Endothelial cell (in vitro differentiated cells): ENCODE results near the gene DVL1. TPM values are rescaled to one million over a fixed set of nuclear protein-coding genes. Genes with fewer than 3 reads are reported as not detected.

Source experiments
- DNase-seq: peaks from one replicate; pipeline ENCODE4 v3.0.0; 2021; ENCODE audit warnings: low spot score
- H3K27ac Mint-ChIP-seq: one replicate; pipeline ENCODE4 v1.8.0; 2021; ENCODE audit warnings: mixed read lengths, inconsistent platforms; ENCODE audit not compliant: unreplicated experiment
- H3K27me3 Mint-ChIP-seq: one replicate; pipeline ENCODE4 v1.8.0; 2021; ENCODE audit warnings: mild to moderate bottlenecking, moderate library complexity, mixed read lengths, inconsistent platforms; ENCODE audit not compliant: unreplicated experiment
- H3K36me3 Mint-ChIP-seq: one replicate; pipeline ENCODE4 v1.8.0; 2021; ENCODE audit warnings: mild to moderate bottlenecking, low read depth, mixed read lengths, inconsistent platforms; ENCODE audit not compliant: unreplicated experiment
- H3K4me1 Mint-ChIP-seq: one replicate; pipeline ENCODE4 v1.8.0; 2021; ENCODE audit warnings: mild to moderate bottlenecking, mixed read lengths, inconsistent platforms; ENCODE audit not compliant: unreplicated experiment
- H3K4me3 Mint-ChIP-seq: one replicate; pipeline ENCODE4 v1.8.0; 2021; ENCODE audit warnings: mild to moderate bottlenecking, mixed read lengths, inconsistent platforms; ENCODE audit not compliant: unreplicated experiment
- H3K9me3 Mint-ChIP-seq: one replicate; pipeline ENCODE4 v1.8.0; 2021; ENCODE audit warnings: mixed read lengths, inconsistent platforms; ENCODE audit not compliant: unreplicated experiment
- total RNA-seq: library from RNA; stranded (reverse); fragmentation: NEBNext Ultra II Directional; extraction: Animal tissue kit (Norgen Biotek cat#: 25700); gene quantifications from one replicate; pipeline ENCODE4 v1.2.1, GENCODE V29; 2021; ENCODE audit not compliant: unreplicated experiment
- TF ChIP-seq, protein P1 (sequence below): fragments of 200-600 bp; sonication (generic); IDR thresholded peaks from one replicate; pipeline ENCODE4 v1.5.0; 2021; ENCODE audit warnings: antibody characterized with exemption; ENCODE audit not compliant: unreplicated experiment

DVL1 gene
- total RNA-seq, 1 donor from 2014 or later, result 26.7 TPM

DNA sequence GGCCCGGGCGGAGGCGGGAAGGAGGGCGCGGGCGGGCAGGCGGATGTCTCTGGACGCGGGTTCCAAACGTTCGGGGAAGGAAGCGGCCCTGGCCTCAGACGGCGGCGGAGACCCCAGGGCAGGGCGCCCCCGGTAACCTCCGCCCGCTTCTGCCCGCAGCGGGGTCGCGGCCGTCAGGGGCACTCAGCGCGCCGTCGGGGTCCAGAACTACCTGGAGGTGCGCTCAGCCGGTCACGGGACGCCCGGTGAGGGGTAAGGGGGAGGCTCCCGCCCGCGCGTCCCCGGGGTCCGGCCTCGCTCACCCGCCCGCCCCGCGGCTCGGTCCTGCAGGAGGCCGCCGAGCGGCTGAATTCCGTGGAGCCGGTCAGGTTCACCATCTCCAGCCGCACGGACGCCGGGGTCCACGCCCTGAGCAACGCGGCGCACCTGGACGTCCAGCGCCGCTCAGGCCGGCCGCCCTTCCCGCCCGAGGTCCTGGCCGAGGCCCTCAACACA lies 40.4 kb downstream of the DVL1 start:
- TF ChIP-seq, protein P1, sequence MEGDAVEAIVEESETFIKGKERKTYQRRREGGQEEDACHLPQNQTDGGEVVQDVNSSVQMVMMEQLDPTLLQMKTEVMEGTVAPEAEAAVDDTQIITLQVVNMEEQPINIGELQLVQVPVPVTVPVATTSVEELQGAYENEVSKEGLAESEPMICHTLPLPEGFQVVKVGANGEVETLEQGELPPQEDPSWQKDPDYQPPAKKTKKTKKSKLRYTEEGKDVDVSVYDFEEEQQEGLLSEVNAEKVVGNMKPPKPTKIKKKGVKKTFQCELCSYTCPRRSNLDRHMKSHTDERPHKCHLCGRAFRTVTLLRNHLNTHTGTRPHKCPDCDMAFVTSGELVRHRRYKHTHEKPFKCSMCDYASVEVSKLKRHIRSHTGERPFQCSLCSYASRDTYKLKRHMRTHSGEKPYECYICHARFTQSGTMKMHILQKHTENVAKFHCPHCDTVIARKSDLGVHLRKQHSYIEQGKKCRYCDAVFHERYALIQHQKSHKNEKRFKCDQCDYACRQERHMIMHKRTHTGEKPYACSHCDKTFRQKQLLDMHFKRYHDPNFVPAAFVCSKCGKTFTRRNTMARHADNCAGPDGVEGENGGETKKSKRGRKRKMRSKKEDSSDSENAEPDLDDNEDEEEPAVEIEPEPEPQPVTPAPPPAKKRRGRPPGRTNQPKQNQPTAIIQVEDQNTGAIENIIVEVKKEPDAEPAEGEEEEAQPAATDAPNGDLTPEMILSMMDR, result no peak
- Mint-ChIP-seq H3K4me1 (peaks cover 15% of the 10 kb centered on the region), H3K27me3 (peaks cover 12% of the 10 kb centered on the region), H3K9me3 (no peaks in the 10 kb centered on the region), H3K4me3 (peak overlapping the region; percentile 83), H3K36me3 (no peaks in the 10 kb centered on the region), H3K27ac (no peak overlapping the region)
- DNase-seq, result no peak

DNA sequence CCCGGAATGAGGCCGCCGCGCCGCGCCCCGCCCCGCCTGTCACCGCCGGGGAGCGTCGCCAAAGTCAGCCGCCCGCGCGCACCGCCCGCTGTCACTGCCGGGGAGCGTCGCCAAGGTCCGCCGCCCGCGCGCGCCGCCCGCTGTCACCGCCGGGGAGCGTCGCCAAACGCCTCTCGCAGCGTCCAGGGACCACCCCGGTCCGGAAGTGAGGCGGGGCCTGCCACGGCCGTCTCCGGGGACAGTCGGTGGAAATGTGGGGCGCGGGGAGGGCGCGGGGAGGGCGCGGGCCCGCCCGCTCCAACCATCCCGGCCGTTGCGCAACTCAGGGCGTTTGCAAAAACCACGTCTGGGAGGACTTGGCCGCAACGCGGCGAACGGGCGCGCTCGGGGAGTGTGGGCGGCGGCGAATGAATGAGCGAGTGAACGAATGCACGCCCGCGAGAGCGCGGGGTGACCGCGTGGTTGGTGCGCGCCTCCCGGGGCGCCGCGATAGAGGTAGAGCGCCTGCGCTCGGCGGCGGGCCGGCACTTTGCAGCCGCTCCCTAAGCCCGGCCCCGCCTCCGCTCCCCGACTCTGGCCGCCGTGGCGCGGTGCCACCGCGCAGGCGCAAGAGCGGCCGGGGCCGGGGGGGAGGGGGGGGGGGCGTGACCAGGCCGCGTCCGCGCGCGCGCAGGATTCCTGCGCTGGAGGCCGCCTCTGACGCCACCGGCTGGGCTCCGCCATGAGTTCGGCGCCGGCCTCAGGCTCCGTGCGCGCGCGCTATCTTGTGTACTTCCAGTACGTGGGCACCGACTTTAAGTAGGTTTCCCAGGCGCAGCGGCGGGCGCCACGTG lies 41.1 kb downstream of the DVL1 start, which contains the start of the genes ACAP3 and PUSL1:
TSS of gene ACAP3 (minus strand) at position 8 of the 833 bp plus-strand sequence. CDS start 115 bp downstream, outside the sequence.
TSS of gene PUSL1 (plus strand) at position 675 of the 833 bp plus-strand sequence. CDS start at position 722, 47 bp downstream.
- Mint-ChIP-seq H3K27ac (no peak within 1 kb of the TSS), H3K9me3 (no peaks in the 10 kb centered on the region), H3K4me3 (peak within 1 kb of the TSS; percentile 92), H3K36me3 (no peaks in the 10 kb centered on the region), H3K4me1 (peaks cover 15% of the 10 kb centered on the region), H3K27me3 (peaks cover 9% of the 10 kb centered on the region)
- TF ChIP-seq, protein P1, result no peak
- DNase-seq, result peak; percentile 81

DNA sequence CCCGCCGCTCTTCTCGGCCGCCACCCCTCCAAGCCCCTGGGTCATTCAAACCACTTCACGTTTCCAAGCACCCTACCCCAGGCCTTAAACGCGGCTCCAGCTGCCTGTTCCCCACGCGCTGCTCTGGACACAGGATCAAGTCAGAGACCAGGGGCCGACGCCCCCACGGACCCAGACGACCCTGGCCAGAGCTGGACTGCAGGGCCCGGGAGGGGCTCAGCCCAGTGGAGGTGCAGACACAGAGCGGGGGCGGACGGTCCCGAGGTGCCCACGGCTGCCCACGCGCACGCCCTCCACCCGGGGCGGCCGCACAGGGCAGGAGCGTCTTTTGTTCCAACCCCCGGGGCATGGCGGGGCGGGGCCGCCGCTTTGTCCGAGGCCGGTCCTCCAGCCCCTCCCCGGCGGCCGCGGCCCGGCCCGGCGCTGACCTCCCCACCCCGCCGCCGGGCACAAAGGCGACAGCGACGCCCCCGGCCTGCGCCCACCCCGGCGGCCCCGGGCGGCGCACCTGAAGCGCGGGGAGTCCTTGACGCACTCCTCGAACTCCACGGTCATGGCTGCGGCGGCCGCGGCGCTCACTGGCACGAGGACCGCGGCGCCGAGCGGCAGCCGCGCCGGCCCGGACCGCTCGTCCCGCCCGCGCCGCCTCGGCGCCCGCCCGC lies 41.8 kb downstream of the DVL1 start:
- H3K27me3 Mint-ChIP-seq, result peaks cover 9% of the 10 kb centered on the region
- no peak overlapping the region for H3K27ac Mint-ChIP-seq
- TF ChIP-seq, protein P1, result no peak
- H3K9me3 Mint-ChIP-seq, result no peaks in the 10 kb centered on the region
- peaks cover 15% of the 10 kb centered on the region for H3K4me1 Mint-ChIP-seq
- DNase-seq, result no peak
- H3K4me3 Mint-ChIP-seq, result peak overlapping the region; percentile 92
- H3K36me3 Mint-ChIP-seq, result no peaks in the 10 kb centered on the region

DNA sequence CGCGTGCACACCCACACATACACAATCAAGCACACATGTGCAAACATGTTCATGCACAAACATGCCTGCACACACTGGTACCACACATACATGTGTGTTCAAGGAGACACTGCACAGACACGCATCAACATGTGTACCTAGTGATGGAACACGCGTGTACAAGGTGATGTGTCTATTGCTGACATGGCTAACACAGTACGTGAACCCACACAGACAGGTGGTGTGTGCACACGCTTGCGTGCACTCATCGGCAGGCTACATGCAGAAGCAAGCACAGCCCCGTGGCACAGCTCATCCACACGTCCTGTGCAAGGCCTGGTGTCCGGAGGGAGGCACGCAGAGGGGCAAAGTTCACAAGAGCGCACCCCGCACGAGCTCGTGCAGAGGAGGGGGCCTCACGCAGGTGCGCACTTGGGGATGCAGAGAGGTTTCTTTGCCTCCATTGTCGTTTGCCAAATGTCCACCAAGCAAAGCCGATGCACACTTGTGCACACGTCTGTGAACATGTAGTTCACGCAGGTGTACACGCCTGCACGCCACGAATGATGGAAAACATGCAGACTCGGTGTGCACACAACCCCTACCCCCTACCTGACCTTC lies 42.5 kb downstream of the DVL1 start:
- Mint-ChIP-seq H3K9me3 (no peaks in the 10 kb centered on the region), H3K27me3 (peaks cover 9% of the 10 kb centered on the region), H3K4me1 (peaks cover 15% of the 10 kb centered on the region), H3K36me3 (no peaks in the 10 kb centered on the region), H3K4me3 (peak overlapping the region; percentile 92), H3K27ac (no peak overlapping the region)
- DNase-seq, result no peak
- TF ChIP-seq, protein P1, result no peak
